Mucosa of stomach (tissue), 1 donor: Measurements from ENCODE around the gene ACVR1.

Source experiments
- H3K27me3 ChIP-seq: one replicate; pipeline ENCODE4 v1.7.0; 2013; ENCODE audit warnings: mild to moderate bottlenecking, low read length; ENCODE audit not compliant: control insufficient read depth, insufficient read depth
- H3K36me3 ChIP-seq: one replicate; pipeline ENCODE4 v1.7.0; 2013; ENCODE audit warnings: low read length; ENCODE audit not compliant: control insufficient read depth, insufficient read depth
- H3K4me1 ChIP-seq: one replicate; pipeline ENCODE4 v1.7.0; 2013; ENCODE audit warnings: mild to moderate bottlenecking, low read length; ENCODE audit not compliant: control insufficient read depth, insufficient read depth
- H3K4me3 ChIP-seq: one replicate; pipeline ENCODE4 v1.7.0; 2013; ENCODE audit warnings: low read length
- H3K9ac ChIP-seq: one replicate; pipeline ENCODE4 v1.7.0; 2013; ENCODE audit warnings: mild to moderate bottlenecking, low read length, moderate library complexity
- H3K9me3 ChIP-seq: one replicate; pipeline ENCODE4 v1.7.0; 2013; ENCODE audit warnings: mild to moderate bottlenecking, low read length, moderate library complexity; ENCODE audit not compliant: control insufficient read depth
- donor health status: Pancreatic carcinoma.

The ACVR1 gene

GRCh38 chr2:157903151-157903550 is 27.0 kb upstream of the ACVR1 start:
- no peaks in the 10 kb centered on the region for H3K9me3 ChIP-seq
- no peaks in the 10 kb centered on the region for H3K36me3 ChIP-seq
- no peak overlapping the region for H3K9ac ChIP-seq
- H3K4me1 ChIP-seq = no peaks in the 10 kb centered on the region
- H3K4me3 ChIP-seq = no peak overlapping the region
- H3K27me3 ChIP-seq = no peaks in the 10 kb centered on the region

- Histone ChIP-seq H3K4me3 (no peak overlapping the region), H3K9ac (no peak overlapping the region), H3K9me3 (no peaks in the 10 kb centered on the region), H3K4me1 (no peaks in the 10 kb centered on the region), H3K36me3 (no peaks in the 10 kb centered on the region), H3K27me3 (no peaks in the 10 kb centered on the region)
These were observed 26.6 kb upstream of the ACVR1 start for GRCh38 chr2:157902692-157903091.

GRCh38 chr2:157901325-157901724 is 25.2 kb upstream of the ACVR1 start:
- Histone ChIP-seq H3K4me3 (no peak overlapping the region), H3K36me3 (no peaks in the 10 kb centered on the region), H3K27me3 (no peaks in the 10 kb centered on the region), H3K9me3 (no peaks in the 10 kb centered on the region), H3K4me1 (no peaks in the 10 kb centered on the region), H3K9ac (no peak overlapping the region)

- Histone ChIP-seq H3K4me1 (no peaks in the 10 kb centered on the region), H3K27me3 (no peaks in the 10 kb centered on the region), H3K9ac (no peak overlapping the region), H3K4me3 (no peak overlapping the region), H3K36me3 (no peaks in the 10 kb centered on the region), H3K9me3 (no peaks in the 10 kb centered on the region)
These were observed 24.6 kb upstream of the ACVR1 start for GRCh38 chr2:157900684-157901083.

- Histone ChIP-seq H3K9me3 (no peaks in the 10 kb centered on the region), H3K4me3 (no peak overlapping the region), H3K36me3 (no peaks in the 10 kb centered on the region)
These were observed 24.1 kb upstream of the ACVR1 start for GRCh38 chr2:157900203-157900602.

GRCh38 chr2:157899125-157899839 is 23.2 kb upstream of the ACVR1 start:
- H3K4me1 ChIP-seq = no peaks in the 10 kb centered on the region
- H3K9ac ChIP-seq = no peak overlapping the region
- H3K36me3 ChIP-seq = no peaks in the 10 kb centered on the region
- H3K9me3 ChIP-seq = no peaks in the 10 kb centered on the region
- H3K4me3 ChIP-seq = no peak overlapping the region
- H3K27me3 ChIP-seq = no peaks in the 10 kb centered on the region

More at GRCh38 chr2:157900203-157900602, 24.1 kb upstream of the ACVR1 start:
- Histone ChIP-seq H3K27me3 (no peaks in the 10 kb centered on the region), H3K4me1 (no peaks in the 10 kb centered on the region), H3K9ac (no peak overlapping the region)

- H3K9ac ChIP-seq = no peak overlapping the region
- no peaks in the 10 kb centered on the region for H3K4me1 ChIP-seq
- H3K4me3 ChIP-seq = no peak overlapping the region
- H3K36me3 ChIP-seq = no peaks in the 10 kb centered on the region
- H3K27me3 ChIP-seq = no peaks in the 10 kb centered on the region
- no peaks in the 10 kb centered on the region for H3K9me3 ChIP-seq
These were observed 22.5 kb upstream of the ACVR1 start for GRCh38 chr2:157898591-157898996.

- no peak overlapping the region for H3K9ac ChIP-seq
- no peaks in the 10 kb centered on the region for H3K36me3 ChIP-seq
- H3K4me3 ChIP-seq = no peak overlapping the region
- H3K9me3 ChIP-seq = no peaks in the 10 kb centered on the region
- no peaks in the 10 kb centered on the region for H3K4me1 ChIP-seq
- H3K27me3 ChIP-seq = no peaks in the 10 kb centered on the region
These were observed 21.2 kb upstream of the ACVR1 start for GRCh38 chr2:157897106-157897971.

- no peaks in the 10 kb centered on the region for H3K9me3 ChIP-seq
- no peaks in the 10 kb centered on the region for H3K27me3 ChIP-seq
- H3K9ac ChIP-seq = no peak overlapping the region
- H3K36me3 ChIP-seq = no peaks in the 10 kb centered on the region
- no peaks in the 10 kb centered on the region for H3K4me1 ChIP-seq
- H3K4me3 ChIP-seq = no peak overlapping the region
These were observed 19.4 kb upstream of the ACVR1 start for GRCh38 chr2:157895531-157895930.

GRCh38 chr2:157894694-157895435 is 18.7 kb upstream of the ACVR1 start:
- H3K4me1 ChIP-seq = no peaks in the 10 kb centered on the region

GRCh38 chr2:157893611-157894010 is 17.5 kb upstream of the ACVR1 start:
- H3K9ac ChIP-seq = no peak overlapping the region
- no peak overlapping the region for H3K4me3 ChIP-seq
- H3K27me3 ChIP-seq = no peaks in the 10 kb centered on the region
- H3K9me3 ChIP-seq = no peaks in the 10 kb centered on the region
- H3K4me1 ChIP-seq = no peaks in the 10 kb centered on the region
- no peaks in the 10 kb centered on the region for H3K36me3 ChIP-seq

More at GRCh38 chr2:157894694-157895435, 18.7 kb upstream of the ACVR1 start:
- Histone ChIP-seq H3K4me3 (no peak overlapping the region), H3K27me3 (no peaks in the 10 kb centered on the region), H3K36me3 (no peaks in the 10 kb centered on the region), H3K9me3 (no peaks in the 10 kb centered on the region), H3K9ac (no peak overlapping the region)

GRCh38 chr2:157891643-157892041 is 15.5 kb upstream of the ACVR1 start:
- Histone ChIP-seq H3K4me1 (no peaks in the 10 kb centered on the region), H3K9me3 (no peaks in the 10 kb centered on the region), H3K36me3 (no peaks in the 10 kb centered on the region), H3K9ac (no peak overlapping the region), H3K4me3 (no peak overlapping the region), H3K27me3 (no peaks in the 10 kb centered on the region)
